Hepatic stellate cell (primary cell): ENCODE results near the gene OTOG.

Experiments
- DNase-seq: peaks from one replicate; pipeline ENCODE4 v3.0.0; 2011; ENCODE audit warnings: low spot score

The OTOG gene

GRCh38 chr11:17633987-17634775 is 87.1 kb downstream of the OTOG start:
- DNase-seq: no peak

- DNase-seq: no peak
Observed at GRCh38 chr11:17634776-17635550, 87.9 kb downstream of the OTOG start.

GRCh38 chr11:17635551-17635938 is 88.5 kb downstream of the OTOG start:
- no peak for DNase-seq

- DNase-seq: no peak
Observed at GRCh38 chr11:17636721-17637120, 89.7 kb downstream of the OTOG start.

GRCh38 chr11:17637901-17638300 is 90.8 kb downstream of the OTOG start:
- DNase-seq: no peak

GRCh38 chr11:17638311-17638710 is 91.3 kb downstream of the OTOG start:
- no peak for DNase-seq

- DNase-seq: no peak
Observed at GRCh38 chr11:17639091-17639490, 92.0 kb downstream of the OTOG start.

- DNase-seq: no peak
Observed at GRCh38 chr11:17639781-17640180, 92.7 kb downstream of the OTOG start.

GRCh38 chr11:17640493-17641164 is 93.6 kb downstream of the OTOG start:
- no peak for DNase-seq

GRCh38 chr11:17641792-17642350 is 94.8 kb downstream of the OTOG start:
- no peak for DNase-seq

- DNase-seq: no peak
Observed at GRCh38 chr11:17642370-17642769, 95.3 kb downstream of the OTOG start.

GRCh38 chr11:17642980-17643379 is 95.9 kb downstream of the OTOG start:
- DNase-seq: no peak

- no peak for DNase-seq
Observed at GRCh38 chr11:17643506-17644405, 96.7 kb downstream of the OTOG start.

GRCh38 chr11:17645190-17645970 is 98.3 kb downstream of the OTOG start:
- DNase-seq: no peak

- DNase-seq: no peak
Observed at GRCh38 chr11:17646451-17647145, 99.5 kb downstream of the OTOG start.

- no peak for DNase-seq
Observed at GRCh38 chr11:17648528-17648927, 101.5 kb downstream of the OTOG start.

GRCh38 chr11:17649261-17649660 is 102.2 kb downstream of the OTOG start:
- DNase-seq: no peak

GRCh38 chr11:17649696-17650095 is 102.6 kb downstream of the OTOG start:
- DNase-seq: no peak

- DNase-seq: no peak
Observed at GRCh38 chr11:17650127-17650911, 103.3 kb downstream of the OTOG start.
